ENCODE results near the gene SAYSD1.

DNA sequence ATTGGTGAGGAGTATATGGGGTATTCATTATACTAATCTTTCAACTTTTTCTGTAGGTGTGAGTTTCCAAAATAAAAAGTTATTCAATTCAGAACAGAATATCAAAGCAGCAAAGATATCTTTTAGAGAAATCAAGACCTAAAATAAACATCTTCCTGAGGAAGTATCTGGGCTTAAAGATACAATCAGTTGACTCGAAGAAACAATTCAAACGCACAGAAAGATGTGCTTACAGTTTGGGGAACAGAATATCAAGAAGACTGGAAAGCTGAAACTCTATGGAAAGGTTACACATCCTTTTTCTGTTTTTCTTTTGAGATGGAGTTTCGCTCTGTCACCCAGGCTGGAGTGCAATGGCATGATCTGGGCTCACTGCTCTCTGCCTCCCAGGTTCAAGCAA, 36.2 kb upstream of the SAYSD1 start:
- TF ChIP-seq, protein P1, sequence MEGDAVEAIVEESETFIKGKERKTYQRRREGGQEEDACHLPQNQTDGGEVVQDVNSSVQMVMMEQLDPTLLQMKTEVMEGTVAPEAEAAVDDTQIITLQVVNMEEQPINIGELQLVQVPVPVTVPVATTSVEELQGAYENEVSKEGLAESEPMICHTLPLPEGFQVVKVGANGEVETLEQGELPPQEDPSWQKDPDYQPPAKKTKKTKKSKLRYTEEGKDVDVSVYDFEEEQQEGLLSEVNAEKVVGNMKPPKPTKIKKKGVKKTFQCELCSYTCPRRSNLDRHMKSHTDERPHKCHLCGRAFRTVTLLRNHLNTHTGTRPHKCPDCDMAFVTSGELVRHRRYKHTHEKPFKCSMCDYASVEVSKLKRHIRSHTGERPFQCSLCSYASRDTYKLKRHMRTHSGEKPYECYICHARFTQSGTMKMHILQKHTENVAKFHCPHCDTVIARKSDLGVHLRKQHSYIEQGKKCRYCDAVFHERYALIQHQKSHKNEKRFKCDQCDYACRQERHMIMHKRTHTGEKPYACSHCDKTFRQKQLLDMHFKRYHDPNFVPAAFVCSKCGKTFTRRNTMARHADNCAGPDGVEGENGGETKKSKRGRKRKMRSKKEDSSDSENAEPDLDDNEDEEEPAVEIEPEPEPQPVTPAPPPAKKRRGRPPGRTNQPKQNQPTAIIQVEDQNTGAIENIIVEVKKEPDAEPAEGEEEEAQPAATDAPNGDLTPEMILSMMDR (IDR thresholded peaks at IDR 0.05; ENCODE audit: poor library complexity) = no peak
- TF ChIP-seq EZH2phosphoT487 (IDR thresholded peaks at IDR 0.05; ENCODE audit: low read depth, severe bottlenecking, unreplicated experiment) = no peak
- no peak for TF ChIP-seq EZH2 (IDR thresholded peaks at IDR 0.05; ENCODE audit: borderline replicate concordance)

Measured in hepatocyte (in vitro differentiated cells).